Mesothelial cell of epicardium (in vitro differentiated cells): ENCODE data around the gene C20orf202. TPM values are rescaled to one million over a fixed set of nuclear protein-coding genes. Genes with fewer than 3 reads are reported as not detected.

ENCODE experiments used
- DNase-seq, 2 experiments: peaks; one replicate each; pipeline ENCODE4 v3.0.0; 2021; ENCODE audit warnings: low spot score in 2 of 2; ENCODE audit not compliant: unreplicated experiment in 2 of 2
- H3K27ac Mint-ChIP-seq: 2 replicates; pipeline ENCODE4 v1.8.0; 2021; ENCODE audit warnings: mixed read lengths
- H3K27me3 Mint-ChIP-seq: 2 replicates; pipeline ENCODE4 v1.8.0; 2021; ENCODE audit warnings: low read depth, mixed read lengths
- H3K36me3 Mint-ChIP-seq: 2 replicates; pipeline ENCODE4 v1.8.0; 2021; ENCODE audit warnings: mixed read lengths
- H3K4me1 Mint-ChIP-seq: 2 replicates; pipeline ENCODE4 v1.8.0; 2021; ENCODE audit warnings: mixed read lengths
- H3K4me3 Mint-ChIP-seq: 2 replicates; pipeline ENCODE4 v1.8.0; 2021; ENCODE audit warnings: mild to moderate bottlenecking, moderate library complexity, mixed read lengths
- H3K9me3 Mint-ChIP-seq: 2 replicates; pipeline ENCODE4 v1.8.0; 2021; ENCODE audit warnings: mixed read lengths
- total RNA-seq: library from RNA; stranded (reverse); gene quantifications from 3 replicates; pipeline ENCODE4 v1.2.1, GENCODE V29; 2021
- TF ChIP-seq, protein P1 (sequence below): fragments of 200-600 bp; sonication (generic); IDR thresholded peaks from one replicate; pipeline ENCODE4 v1.5.0; 2021; ENCODE audit warnings: antibody characterized with exemption; ENCODE audit not compliant: unreplicated experiment

Gene C20orf202
- total RNA-seq, 1 donor from 2014 or later: 0.22 TPM

- Mint-ChIP-seq H3K36me3 (peaks cover 55% of the 10 kb centered on the region), H3K9me3 (no peaks in the 10 kb centered on the region), H3K4me1 (no peaks in the 10 kb centered on the region), H3K27me3 (no peaks in the 10 kb centered on the region), H3K4me3 (no peak overlapping the region), H3K27ac (no peak overlapping the region)
- DNase-seq: no peak
- TF ChIP-seq, protein P1, sequence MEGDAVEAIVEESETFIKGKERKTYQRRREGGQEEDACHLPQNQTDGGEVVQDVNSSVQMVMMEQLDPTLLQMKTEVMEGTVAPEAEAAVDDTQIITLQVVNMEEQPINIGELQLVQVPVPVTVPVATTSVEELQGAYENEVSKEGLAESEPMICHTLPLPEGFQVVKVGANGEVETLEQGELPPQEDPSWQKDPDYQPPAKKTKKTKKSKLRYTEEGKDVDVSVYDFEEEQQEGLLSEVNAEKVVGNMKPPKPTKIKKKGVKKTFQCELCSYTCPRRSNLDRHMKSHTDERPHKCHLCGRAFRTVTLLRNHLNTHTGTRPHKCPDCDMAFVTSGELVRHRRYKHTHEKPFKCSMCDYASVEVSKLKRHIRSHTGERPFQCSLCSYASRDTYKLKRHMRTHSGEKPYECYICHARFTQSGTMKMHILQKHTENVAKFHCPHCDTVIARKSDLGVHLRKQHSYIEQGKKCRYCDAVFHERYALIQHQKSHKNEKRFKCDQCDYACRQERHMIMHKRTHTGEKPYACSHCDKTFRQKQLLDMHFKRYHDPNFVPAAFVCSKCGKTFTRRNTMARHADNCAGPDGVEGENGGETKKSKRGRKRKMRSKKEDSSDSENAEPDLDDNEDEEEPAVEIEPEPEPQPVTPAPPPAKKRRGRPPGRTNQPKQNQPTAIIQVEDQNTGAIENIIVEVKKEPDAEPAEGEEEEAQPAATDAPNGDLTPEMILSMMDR: no peak
Observed at GRCh38 chr20:1166948-1167720, 36.1 kb upstream of the C20orf202 start.

DNA sequence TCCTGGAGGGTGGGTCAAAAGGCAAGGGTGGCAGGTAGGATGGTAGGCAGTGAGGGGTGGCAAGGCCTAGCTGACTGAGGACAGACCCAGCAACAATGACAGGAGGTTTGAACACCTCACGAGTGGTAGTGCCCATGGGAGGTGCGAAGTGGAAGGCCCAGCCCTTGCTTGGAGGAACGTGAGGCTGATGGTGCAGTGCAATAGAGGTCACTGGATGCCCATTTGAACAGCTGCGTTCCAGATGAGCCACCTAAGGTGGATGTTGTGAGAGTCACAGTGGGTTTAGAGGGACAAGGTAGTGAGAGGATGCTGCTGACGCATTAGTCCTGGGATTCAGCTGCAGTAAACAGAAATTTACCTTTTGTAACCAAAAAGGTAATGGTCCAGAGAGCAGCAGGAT, 34.0 kb upstream of the C20orf202 start:
- H3K9me3 Mint-ChIP-seq: no peaks in the 10 kb centered on the region
- H3K4me1 Mint-ChIP-seq: no peaks in the 10 kb centered on the region
- no peak for DNase-seq
- TF ChIP-seq, protein P1: no peak
- no peaks in the 10 kb centered on the region for H3K27me3 Mint-ChIP-seq
- H3K27ac Mint-ChIP-seq: no peak overlapping the region
- H3K36me3 Mint-ChIP-seq: peaks cover 53% of the 10 kb centered on the region
- H3K4me3 Mint-ChIP-seq: no peak overlapping the region

DNA sequence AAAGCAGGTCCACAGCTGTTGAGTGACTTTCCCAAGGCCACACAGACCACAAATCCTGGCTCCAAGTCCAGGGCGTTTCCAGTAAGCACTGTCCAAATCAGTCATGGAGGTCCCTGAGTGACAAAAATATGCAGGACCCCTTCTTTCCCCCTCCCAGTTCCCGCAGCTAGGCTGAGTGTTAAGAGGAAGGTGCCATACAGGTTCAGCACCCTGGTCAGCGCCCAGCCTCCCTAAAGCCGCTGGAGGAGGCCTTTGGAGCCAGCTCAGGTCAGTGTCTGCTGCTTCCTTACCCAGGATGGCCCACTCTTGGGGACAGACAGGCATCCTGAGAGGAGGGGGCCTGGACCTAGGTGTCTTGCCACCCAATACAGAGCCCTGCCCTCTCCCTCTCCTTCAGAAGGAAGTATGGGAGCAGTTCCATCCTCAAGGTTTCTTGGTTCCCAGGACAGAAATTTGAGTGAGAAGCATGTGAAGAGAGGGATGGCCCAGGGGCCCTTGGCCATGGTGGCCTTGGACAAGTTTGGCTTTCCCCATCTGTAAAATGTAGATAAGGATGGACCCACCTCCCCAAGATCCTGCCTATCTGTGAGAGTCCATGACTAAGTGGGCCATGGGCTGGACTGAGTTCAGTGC, 31.7 kb upstream of the C20orf202 start:
- DNase-seq: peak in 1 of 2 experiments; percentile 71
- Mint-ChIP-seq H3K4me1 (no peaks in the 10 kb centered on the region), H3K36me3 (peaks cover 40% of the 10 kb centered on the region), H3K27ac (no peak overlapping the region), H3K4me3 (no peak overlapping the region), H3K27me3 (no peaks in the 10 kb centered on the region), H3K9me3 (no peaks in the 10 kb centered on the region)
- TF ChIP-seq, protein P1: no peak

DNA sequence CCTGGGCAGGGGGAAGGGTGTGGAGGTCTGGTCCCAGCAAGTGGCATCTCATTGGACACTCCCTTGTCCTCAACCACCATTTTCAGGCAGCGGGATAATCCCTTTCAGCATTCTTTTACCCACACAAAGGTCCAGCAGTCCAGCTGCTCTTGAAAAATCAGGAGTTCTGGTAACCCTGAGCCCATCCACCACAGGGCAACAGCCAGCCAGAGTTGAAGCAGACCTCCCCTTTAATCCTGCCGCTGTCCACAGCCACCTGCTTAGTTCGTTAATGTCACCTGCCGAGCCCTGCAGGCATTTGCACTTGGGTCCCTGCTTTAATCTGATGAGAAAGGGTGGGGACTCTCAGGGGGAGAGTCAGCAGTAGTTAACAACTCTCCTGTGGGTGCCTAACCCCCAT, 29.6 kb upstream of the C20orf202 start:
- TF ChIP-seq, protein P1: no peak
- Mint-ChIP-seq H3K27me3 (no peaks in the 10 kb centered on the region), H3K27ac (no peak overlapping the region), H3K9me3 (no peaks in the 10 kb centered on the region), H3K36me3 (peaks cover 20% of the 10 kb centered on the region), H3K4me1 (no peaks in the 10 kb centered on the region), H3K4me3 (no peak overlapping the region)
- DNase-seq: no peak

- H3K27me3 Mint-ChIP-seq: no peaks in the 10 kb centered on the region
- H3K36me3 Mint-ChIP-seq: peaks cover 16% of the 10 kb centered on the region
- no peak overlapping the region for H3K4me3 Mint-ChIP-seq
- TF ChIP-seq, protein P1: no peak
- no peaks in the 10 kb centered on the region for H3K4me1 Mint-ChIP-seq
- no peaks in the 10 kb centered on the region for H3K9me3 Mint-ChIP-seq
- DNase-seq: no peak
- no peak overlapping the region for H3K27ac Mint-ChIP-seq
Observed at GRCh38 chr20:1174787-1175186, 28.5 kb upstream of the C20orf202 start.
